Measurements from ENCODE around the gene ATRAID. TPM values are rescaled to one million over a fixed set of nuclear protein-coding genes. Genes with fewer than 3 reads are reported as not detected.
"Not testable (repeated sequence)": the region's sequence is repeated elsewhere in the genome, so short reads cannot be mapped to it uniquely, and the experiment has no call there.

The ATRAID gene
- total and polyA plus RNA-seq, 2 donors (not counting 3 experiments of a cell fraction or from before 2014, with no cell fraction given) = 84.3 to 283 TPM

DNA sequence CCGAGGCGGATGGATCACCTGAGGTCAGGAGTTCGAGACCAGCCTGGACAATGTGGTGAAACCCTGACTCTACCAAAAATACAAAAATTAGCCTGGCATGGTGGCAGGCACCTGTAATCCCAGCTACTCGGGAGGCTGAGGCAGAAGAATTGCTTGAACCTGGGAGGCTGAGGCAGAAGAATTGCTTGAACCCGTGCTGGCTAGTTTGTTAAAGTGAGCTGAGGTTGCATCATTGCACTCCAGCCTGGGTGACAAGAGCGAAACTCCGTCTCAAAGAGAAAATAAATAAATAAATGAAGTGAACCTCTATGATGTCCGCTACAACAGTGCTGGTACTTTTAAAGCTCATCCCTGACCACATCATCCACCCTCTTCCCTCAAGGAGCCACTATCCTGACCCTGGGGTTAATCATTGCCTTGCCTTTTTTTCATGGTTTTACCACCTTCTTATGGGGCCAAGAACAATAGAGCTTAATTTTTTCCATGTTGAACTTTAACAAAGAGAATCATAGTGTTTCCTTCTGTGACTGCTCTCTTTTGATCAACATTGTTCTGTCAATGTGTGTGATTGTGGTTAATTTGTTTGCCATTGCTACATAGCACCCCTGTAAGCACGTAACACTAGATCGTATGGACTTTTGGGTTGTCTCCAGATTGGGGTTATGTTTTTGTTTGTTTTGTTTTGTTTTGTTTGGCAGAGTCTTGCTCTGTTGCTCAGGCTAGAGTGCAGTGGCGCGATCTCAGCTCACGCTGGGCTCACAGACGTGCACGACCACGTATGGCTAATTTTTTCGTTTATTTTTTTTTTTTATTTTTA, 17.1 kb upstream of the ATRAID start:
- no peak overlapping the region for H3K4me2 ChIP-seq (ENCODE audit: insufficient read depth, low read length)
- intact Hi-C loops (cut with micrococcal nuclease) (no loop called here), dilution Hi-C loops (cut with MboI; ENCODE audit: extremely low pct_ligation_motif_present, low sequenced_read_pairs) (no loop called here)
- H3K9me1 ChIP-seq (replicated peaks; ENCODE audit: control insufficient read depth, extremely low read depth, insufficient read depth, low read length) = no peaks in the 10 kb centered on the region
- H3K27ac ChIP-seq (ENCODE audit: insufficient read depth, low read depth, low read length) = no peak overlapping the region
- no peaks in the 10 kb centered on the region for H3K4me1 ChIP-seq (ENCODE audit: control insufficient read depth, extremely low read depth, insufficient read depth, low read length)
- H3K36me3 ChIP-seq (ENCODE audit: control insufficient read depth in 2 of 2, extremely low read depth in 1 of 2, insufficient read depth in 2 of 2, low read length in 2 of 2) = peaks cover 0 to 2% of the 10 kb centered on the region in 2 experiments
- no peak for FAIRE-seq
- no peaks in the 10 kb centered on the region for H3K79me2 ChIP-seq (ENCODE audit: control insufficient read depth, insufficient read depth, low read length)
- ChIA-PET POLR2A (no interaction called here), CTCF (interaction anchor here (4.8 kb wide), 1 partner anchor 95 kb away, joined by 152 read pairs; no protein-coding TSS in a partner anchor)
- no peak overlapping the region for H3K9ac ChIP-seq (replicated peaks; ENCODE audit: extremely low read depth, insufficient read depth, low read length)
- H4K20me1 ChIP-seq (replicated peaks; ENCODE audit: control insufficient read depth, extremely low read depth, insufficient read depth, low read length) = no peaks in the 10 kb centered on the region
- no peaks in the 10 kb centered on the region for H3K9me3 ChIP-seq (replicated peaks; ENCODE audit: control insufficient read depth, insufficient read depth, low read length)
- H2AFZ ChIP-seq (ENCODE audit: low read depth, low read length) = no peak overlapping the region
- DNase-seq (ENCODE audit: low read depth, low spot score) = no peak
- H3K27me3 ChIP-seq (ENCODE audit: control insufficient read depth in 2 of 2, insufficient read depth in 2 of 2, low read length in 2 of 2) = no peaks in the 10 kb centered on the region
- TF ChIP-seq POLR2AphosphoS5 (IDR thresholded peaks at IDR 0.05; ENCODE audit: insufficient read depth, low read depth, low read length) = no peak
- no peak for TF ChIP-seq EZH2 (IDR thresholded peaks at IDR 0.05; ENCODE audit: borderline replicate concordance, low read depth, low read length, severe bottlenecking)
- TF ChIP-seq FOS (IDR thresholded peaks at IDR 0.05; ENCODE audit: borderline replicate concordance, insufficient read depth, low read length) = no peak
- TF ChIP-seq, protein P1, sequence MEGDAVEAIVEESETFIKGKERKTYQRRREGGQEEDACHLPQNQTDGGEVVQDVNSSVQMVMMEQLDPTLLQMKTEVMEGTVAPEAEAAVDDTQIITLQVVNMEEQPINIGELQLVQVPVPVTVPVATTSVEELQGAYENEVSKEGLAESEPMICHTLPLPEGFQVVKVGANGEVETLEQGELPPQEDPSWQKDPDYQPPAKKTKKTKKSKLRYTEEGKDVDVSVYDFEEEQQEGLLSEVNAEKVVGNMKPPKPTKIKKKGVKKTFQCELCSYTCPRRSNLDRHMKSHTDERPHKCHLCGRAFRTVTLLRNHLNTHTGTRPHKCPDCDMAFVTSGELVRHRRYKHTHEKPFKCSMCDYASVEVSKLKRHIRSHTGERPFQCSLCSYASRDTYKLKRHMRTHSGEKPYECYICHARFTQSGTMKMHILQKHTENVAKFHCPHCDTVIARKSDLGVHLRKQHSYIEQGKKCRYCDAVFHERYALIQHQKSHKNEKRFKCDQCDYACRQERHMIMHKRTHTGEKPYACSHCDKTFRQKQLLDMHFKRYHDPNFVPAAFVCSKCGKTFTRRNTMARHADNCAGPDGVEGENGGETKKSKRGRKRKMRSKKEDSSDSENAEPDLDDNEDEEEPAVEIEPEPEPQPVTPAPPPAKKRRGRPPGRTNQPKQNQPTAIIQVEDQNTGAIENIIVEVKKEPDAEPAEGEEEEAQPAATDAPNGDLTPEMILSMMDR (IDR thresholded peaks at IDR 0.05; ENCODE audit: extremely low read depth in 1 of 2, insufficient read depth in 1 of 2, low read depth in 1 of 2, low read length in 2 of 2) = no peak
- no peak for TF ChIP-seq GATA2 (IDR thresholded peaks at IDR 0.05; ENCODE audit: insufficient read depth, insufficient read length, low read depth, low read length)
- TF ChIP-seq, protein P2, sequence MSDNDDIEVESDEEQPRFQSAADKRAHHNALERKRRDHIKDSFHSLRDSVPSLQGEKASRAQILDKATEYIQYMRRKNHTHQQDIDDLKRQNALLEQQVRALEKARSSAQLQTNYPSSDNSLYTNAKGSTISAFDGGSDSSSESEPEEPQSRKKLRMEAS (IDR thresholded peaks at IDR 0.05; ENCODE audit: insufficient read depth, insufficient read length) = no peak
- TF ChIP-seq MYC (IDR thresholded peaks at IDR 0.05; ENCODE audit: low read depth, low read length) = no peak
- TF ChIP-seq POLR2A (IDR thresholded peaks at IDR 0.05; ENCODE audit: low read depth, low read length) = no peak
- no peak for TF ChIP-seq JUN (IDR thresholded peaks at IDR 0.05; ENCODE audit: borderline replicate concordance, insufficient read depth, insufficient read length, low read depth)
- no peak overlapping the region for H3K4me3 ChIP-seq (replicated peaks in 1 of 3; ENCODE audit: insufficient read depth in 1 of 3, low read depth in 1 of 3, low read length in 3 of 3)
- no TSS peak for BruUV-seq (replicated peaks)

DNA sequence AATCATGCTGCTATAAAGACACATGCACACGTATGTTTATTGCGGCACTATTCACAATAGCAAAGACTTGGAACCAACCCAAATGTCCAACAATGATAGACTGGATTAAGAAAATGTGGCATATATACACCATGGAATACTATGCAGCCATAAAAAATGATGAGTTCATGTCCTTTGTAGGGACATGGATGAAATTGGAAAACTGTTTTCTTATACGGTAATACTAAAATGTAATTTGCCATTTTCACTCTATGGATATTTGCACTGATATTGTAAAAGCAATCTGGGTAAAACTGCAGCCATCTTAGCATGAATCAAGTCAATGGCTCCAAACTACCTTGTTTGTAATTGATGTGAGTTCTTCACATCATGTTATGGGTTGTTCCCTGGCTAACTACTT, 16.0 kb upstream of the ATRAID start:
- H3K9me1 ChIP-seq (replicated peaks; ENCODE audit: control insufficient read depth, extremely low read depth, insufficient read depth, low read length); CTCF ChIA-PET; DNase-seq (ENCODE audit: low read depth, low spot score); POLR2A ChIA-PET; FAIRE-seq; H3K27ac ChIP-seq (ENCODE audit: insufficient read depth, low read depth, low read length); H3K9ac ChIP-seq (replicated peaks; ENCODE audit: extremely low read depth, insufficient read depth, low read length); H3K9me3 ChIP-seq (replicated peaks; ENCODE audit: control insufficient read depth, insufficient read depth, low read length); BruUV-seq (replicated peaks); H3K79me2 ChIP-seq (ENCODE audit: control insufficient read depth, insufficient read depth, low read length); H2AFZ ChIP-seq (ENCODE audit: low read depth, low read length); H3K4me2 ChIP-seq (ENCODE audit: insufficient read depth, low read length); H3K27me3 ChIP-seq (ENCODE audit: control insufficient read depth in 2 of 2, insufficient read depth in 2 of 2, low read length in 2 of 2); dilution Hi-C loops (cut with MboI; ENCODE audit: extremely low pct_ligation_motif_present, low sequenced_read_pairs); H4K20me1 ChIP-seq (replicated peaks; ENCODE audit: control insufficient read depth, extremely low read depth, insufficient read depth, low read length); H3K4me3 ChIP-seq (replicated peaks in 1 of 3; ENCODE audit: insufficient read depth in 1 of 3, low read depth in 1 of 3, low read length in 3 of 3); intact Hi-C loops (cut with micrococcal nuclease); H3K4me1 ChIP-seq (ENCODE audit: control insufficient read depth, extremely low read depth, insufficient read depth, low read length): not testable (repeated sequence)
- peaks cover 0 to 10% of the 10 kb centered on the region in 2 experiments for H3K36me3 ChIP-seq (ENCODE audit: control insufficient read depth in 2 of 2, extremely low read depth in 1 of 2, insufficient read depth in 2 of 2, low read length in 2 of 2)

All from endothelial cell of umbilical vein (primary cell).